Activated CD4-positive, alpha-beta T cell treated with anti-CD3 and anti-CD28 coated beads, Interleukin-2, amount 50 U/mL, for 48 hours (primary cell): ENCODE data around the gene C1QTNF5.
A peak's percentile ranks its signal among the peaks of the same experiment; 100 is the strongest.

Experiments
- DNase-seq, 2 experiments: peaks; one replicate each; pipeline ENCODE4 v3.0.0-alpha.2; 2020

C1QTNF5 gene

DNA sequence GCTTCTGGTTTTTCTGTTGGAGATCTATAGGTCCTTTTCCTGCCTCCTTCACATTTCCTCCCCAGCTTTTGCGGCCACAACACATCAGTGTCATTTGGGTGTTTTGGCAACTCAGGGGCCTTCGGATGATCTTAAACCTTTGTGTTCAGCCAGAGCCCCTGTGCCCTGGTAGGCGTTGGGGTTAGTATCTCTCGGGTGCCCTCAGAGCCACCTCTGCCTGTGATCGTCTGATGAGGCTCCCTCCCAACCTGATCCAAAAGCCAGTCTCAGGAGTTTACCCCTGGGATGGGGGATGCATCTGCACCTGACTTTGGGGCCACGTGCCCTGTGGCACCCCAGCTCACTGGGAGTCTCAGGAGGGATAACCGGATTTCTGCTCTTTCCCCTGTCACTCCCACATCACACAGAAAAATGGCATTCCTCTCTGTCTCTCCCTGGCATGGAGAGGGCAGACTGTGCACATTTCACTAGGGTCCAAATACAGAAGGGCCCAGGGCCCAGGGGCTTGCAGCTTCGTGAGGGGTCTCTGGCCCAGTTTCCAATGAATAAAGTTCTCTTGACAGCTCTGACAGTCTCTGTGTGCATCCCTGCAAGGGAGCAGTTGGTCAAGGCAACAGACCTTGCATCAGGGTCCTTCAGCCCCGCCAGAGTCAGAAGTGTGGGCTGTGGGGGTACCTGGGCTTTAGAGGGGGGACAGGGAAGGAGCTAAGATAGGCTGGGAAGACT, 3.8 kb downstream of the C1QTNF5 start:
- DNase-seq, result no peak

- no peak for DNase-seq
Observed at GRCh38 chr11:119335655-119336543, 4.8 kb downstream of the C1QTNF5 start.

DNA sequence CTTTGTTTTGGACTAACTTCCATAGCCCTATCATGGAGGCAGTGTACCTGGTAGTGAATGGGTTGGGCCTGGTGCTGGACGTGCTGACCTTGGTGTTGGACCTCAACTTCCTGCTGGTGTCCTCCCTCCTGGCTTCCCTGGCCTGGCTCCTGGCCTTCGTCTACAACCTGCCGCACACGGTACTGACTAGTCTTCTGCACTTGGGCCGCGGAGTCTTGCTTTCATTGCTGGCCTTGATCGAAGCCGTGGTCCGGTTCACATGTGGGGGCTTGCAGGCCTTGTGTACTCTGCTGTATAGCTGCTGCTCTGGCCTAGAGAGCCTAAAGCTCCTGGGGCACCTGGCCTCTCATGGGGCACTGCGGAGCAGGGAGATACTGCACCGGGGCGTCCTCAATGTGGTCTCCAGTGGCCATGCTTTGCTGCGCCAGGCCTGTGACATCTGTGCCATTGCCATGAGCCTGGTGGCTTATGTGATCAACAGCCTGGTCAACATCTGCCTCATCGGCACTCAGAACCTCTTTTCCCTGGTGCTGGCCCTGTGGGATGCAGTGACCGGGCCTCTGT, 5.5 kb downstream of the C1QTNF5 start:
- DNase-seq, result no peak

GRCh38 chr11:119334174-119334930, 6.3 kb downstream of the C1QTNF5 start, which contains the start of gene RNF26:
TSS of gene RNF26 (plus strand) at chr11:119334527. CDS start at chr11:119335123, 596 bp downstream.
- DNase-seq, result peak; percentile 93 to 95

DNA sequence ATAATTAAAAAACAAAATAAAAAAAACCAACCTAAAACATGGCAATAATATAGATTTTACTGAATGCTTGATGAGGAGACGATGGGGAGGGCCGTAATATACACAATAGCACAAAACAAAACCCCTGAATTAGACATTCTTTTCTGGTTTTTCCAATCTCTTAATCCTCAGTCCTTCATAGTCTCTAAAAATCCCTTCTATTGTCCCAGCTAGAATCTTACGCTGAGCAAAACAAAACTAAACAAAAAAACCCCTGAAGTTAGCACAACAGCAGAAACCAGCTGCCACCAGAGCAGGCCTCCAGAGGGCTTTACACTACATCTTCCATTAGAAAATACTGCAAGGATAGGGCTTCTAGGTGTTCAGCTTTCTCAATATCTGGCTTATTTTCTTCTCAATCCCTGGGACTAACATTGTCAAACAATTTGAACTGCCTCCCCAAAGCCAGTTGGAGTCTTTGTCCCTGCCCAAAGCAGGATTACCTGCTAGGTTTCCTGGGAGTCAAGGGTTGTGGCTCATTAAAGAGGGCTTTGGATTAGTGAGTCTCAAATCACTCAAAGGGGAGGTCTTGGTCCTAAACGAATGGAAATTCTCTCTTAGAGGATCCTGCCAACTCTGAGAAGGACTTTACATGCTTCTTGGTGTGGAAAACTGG, 8.4 kb downstream of the C1QTNF5 start:
- DNase-seq, result no peak

GRCh38 chr11:119330237-119330636, 10.4 kb downstream of the C1QTNF5 start:
- DNase-seq, result no peak

GRCh38 chr11:119329320-119329719, 11.4 kb downstream of the C1QTNF5 start:
- no peak for DNase-seq

GRCh38 chr11:119324189-119324588, 16.5 kb downstream of the C1QTNF5 start:
- DNase-seq, result no peak

DNA sequence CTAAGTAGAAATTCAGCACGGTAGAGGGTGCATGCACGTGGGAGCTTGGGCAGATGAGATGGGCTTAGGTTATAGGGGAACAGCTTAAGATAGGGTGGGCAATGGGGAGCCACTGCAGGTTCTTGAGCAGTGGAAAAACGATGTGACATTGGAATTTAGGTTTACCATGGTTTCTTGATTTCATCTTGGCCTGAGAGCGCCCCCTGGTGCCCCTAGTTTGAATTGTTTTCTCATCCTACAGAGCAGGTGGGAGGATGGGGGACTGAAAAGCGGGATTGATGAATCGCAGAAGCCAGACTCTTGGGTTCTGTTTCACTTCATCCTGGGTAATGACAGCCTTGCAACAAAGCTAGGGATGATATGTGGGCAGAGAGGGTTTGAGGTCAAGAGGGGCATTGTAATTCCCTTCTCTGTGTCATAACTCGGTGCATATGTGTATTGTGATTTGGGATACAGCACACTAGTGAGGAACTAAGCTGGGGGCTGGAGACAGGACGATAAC, 17.1 kb downstream of the C1QTNF5 start:
- peak; percentile 90 to 92 for DNase-seq

GRCh38 chr11:119322921-119323531, 17.7 kb downstream of the C1QTNF5 start:
- no peak for DNase-seq

DNA sequence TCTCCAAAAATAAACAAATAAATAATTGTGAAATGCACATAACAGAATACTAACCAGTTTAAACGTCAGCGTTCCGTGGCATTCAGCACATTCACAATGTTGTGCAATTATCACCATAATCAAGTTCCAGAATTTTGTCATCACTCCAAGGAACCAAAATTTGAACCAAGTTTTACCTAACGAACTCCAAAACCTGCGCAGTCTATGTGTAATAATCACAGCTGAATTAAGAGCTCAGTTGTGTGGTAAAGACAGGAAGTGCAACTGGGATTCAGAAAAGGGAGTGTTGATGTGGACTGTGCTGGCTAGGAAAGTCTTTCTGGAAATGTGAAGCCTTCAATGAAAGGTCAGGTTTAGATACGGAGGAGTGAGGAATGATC, 18.3 kb downstream of the C1QTNF5 start:
- DNase-seq, result no peak

GRCh38 chr11:119320776-119321524, 19.7 kb downstream of the C1QTNF5 start:
- DNase-seq, result peak; percentile 64 to 72

DNA sequence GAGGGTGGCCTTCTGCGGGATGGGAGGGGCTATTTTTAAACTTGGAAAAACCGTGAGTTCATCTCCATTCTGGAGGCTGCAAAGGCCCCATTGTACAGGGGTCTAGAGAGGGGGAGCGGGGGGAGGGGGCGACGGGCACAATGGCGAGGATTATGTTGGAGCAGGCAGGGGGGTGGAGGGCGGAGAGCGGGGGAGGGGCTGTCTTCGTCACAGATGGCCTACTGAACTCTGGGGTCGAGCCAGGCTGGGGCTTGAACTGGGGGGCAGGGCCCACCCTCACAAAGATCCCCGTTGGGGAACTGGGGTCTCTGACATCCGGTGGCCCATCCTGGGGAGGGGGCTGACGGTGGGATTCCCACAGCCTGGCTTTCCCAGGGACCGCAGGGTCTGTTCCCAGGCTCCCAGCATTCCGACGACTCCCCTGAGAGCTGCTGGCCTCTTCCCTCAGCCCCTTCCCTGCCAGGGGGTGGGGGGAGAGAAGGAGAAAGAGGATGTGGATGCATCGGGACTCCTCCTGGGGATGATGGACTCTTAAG, 20.4 kb downstream of the C1QTNF5 start:
- DNase-seq, result no peak

GRCh38 chr11:119319700-119320239, 20.9 kb downstream of the C1QTNF5 start:
- DNase-seq, result no peak

DNA sequence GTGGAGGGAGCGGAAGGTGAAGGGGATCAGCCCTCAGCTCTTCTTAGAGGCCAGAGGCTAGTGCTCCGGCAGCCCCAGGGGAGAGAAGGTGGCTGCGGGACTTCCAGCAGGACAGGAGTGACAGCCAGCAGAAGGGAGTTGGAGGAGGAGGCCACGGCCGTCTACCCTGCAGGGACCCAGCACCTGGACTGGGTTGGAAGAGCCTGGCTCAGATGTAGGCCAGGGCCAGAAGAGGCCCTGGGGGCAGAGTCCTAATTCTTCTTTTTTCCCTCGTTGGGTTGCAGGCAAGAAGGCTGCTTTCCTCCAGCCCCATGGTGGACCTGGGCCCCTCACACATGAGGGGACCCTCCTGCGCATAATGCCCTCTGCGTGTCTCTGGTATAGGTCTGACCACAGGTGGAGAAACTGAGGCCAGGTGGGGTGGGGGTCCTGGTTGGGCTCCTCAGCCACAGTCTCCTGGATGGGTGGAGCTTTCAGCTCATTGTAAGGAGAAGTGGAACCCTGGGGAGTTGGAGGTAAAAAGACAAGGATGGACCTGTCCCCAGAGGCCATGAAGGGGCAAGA, 21.5 kb downstream of the C1QTNF5 start:
- DNase-seq, result no peak

- DNase-seq, result no peak
Observed at GRCh38 chr11:119318240-119319135, 22.2 kb downstream of the C1QTNF5 start.

DNA sequence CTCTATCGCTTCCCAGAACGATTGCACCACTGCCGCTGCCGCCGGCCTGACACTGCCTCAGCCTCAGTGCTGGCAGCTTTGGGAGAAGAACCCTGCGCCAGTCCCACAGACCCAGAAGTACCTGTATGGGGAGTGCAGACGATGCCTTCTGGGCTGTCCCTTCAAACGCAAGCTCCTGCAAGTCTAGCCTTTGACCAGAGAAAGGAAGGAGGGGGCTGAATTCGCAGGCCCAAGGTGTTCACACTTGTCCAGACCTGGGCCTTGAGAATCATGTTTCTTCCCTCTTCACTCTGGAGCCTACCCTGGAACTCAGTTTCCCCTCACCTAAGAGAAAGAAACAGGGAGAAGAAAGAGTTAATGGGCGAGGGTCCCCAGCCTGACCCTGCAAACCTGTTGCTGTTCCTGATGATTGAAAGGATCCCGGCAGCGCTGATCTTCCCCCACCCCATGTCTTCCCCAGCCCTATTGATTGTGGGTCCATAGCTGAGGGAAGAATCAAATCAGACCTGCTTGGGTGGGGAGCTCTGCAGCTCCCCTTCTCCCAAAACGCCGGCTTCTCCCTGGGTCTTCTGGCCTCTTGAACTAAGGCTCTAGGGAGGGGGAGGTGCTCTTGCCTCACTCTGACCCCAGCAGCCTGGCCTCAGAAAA, 23.0 kb downstream of the C1QTNF5 start:
- no peak for DNase-seq
